ENCODE data around the gene HBA2.
"Not testable (repeated sequence)": the region's sequence is repeated elsewhere in the genome, so short reads cannot be mapped to it uniquely, and the experiment has no call there.

The HBA2 gene

GRCh38 chr16:175011-175949, 2.6 kb downstream of the HBA2 start:
- no peak for DNase-seq

- DNase-seq = not testable (repeated sequence)
Observed at GRCh38 chr16:176006-176405, 3.3 kb downstream of the HBA2 start.

- not testable (repeated sequence) for DNase-seq
Observed at GRCh38 chr16:176477-177382, 4.1 kb downstream of the HBA2 start, which contains the start of gene HBA1. HBA1 (plus strand) TSS chr16:176680; CDS start chr16:176717, 37 bp downstream.

GRCh38 chr16:177394-177822, 4.7 kb downstream of the HBA2 start:
- no peak for DNase-seq

GRCh38 chr16:177981-178667, 5.4 kb downstream of the HBA2 start:
- DNase-seq = no peak

- DNase-seq = no peak
Observed at GRCh38 chr16:178668-179015, 6.0 kb downstream of the HBA2 start.

- DNase-seq = no peak
Observed at GRCh38 chr16:179211-180092, 6.8 kb downstream of the HBA2 start.

GRCh38 chr16:180101-180675, 7.5 kb downstream of the HBA2 start, which contains the start of gene HBQ1:
HBQ1 (plus strand) TSS chr16:180459; CDS start chr16:180487, 28 bp downstream.
- peak; percentile 37 for DNase-seq

- DNase-seq = peak; percentile 57
Observed at GRCh38 chr16:180681-181564, 8.2 kb downstream of the HBA2 start.

- DNase-seq = peak; percentile 5
Observed at GRCh38 chr16:181565-182021, 8.9 kb downstream of the HBA2 start.

GRCh38 chr16:183005-183404, 10.3 kb downstream of the HBA2 start:
- DNase-seq = no peak

GRCh38 chr16:185213-185612, 12.5 kb downstream of the HBA2 start:
- DNase-seq = no peak

GRCh38 chr16:185691-186090, 13.0 kb downstream of the HBA2 start:
- DNase-seq = no peak

- no peak for DNase-seq
Observed at GRCh38 chr16:187330-187729, 14.7 kb downstream of the HBA2 start.

GRCh38 chr16:188674-189073, 16.0 kb downstream of the HBA2 start:
- no peak for DNase-seq

GRCh38 chr16:189604-190186, 17.0 kb downstream of the HBA2 start:
- no peak for DNase-seq

- DNase-seq = no peak
Observed at GRCh38 chr16:191831-192230, 19.2 kb downstream of the HBA2 start.

- no peak for DNase-seq
Observed at GRCh38 chr16:192686-193085, 20.0 kb downstream of the HBA2 start.

GRCh38 chr16:193441-193840, 20.8 kb downstream of the HBA2 start:
- DNase-seq = no peak

- no peak for DNase-seq
Observed at GRCh38 chr16:194516-194915, 21.8 kb downstream of the HBA2 start.

Measured in fibroblast of skin of scalp (primary cell).